ENCODE measurements around the gene PRR7. TPM values are rescaled to one million over a fixed set of nuclear protein-coding genes. Genes with fewer than 3 reads are reported as not detected.

PRR7 gene
- total and polyA plus RNA-seq, 2 experiments from 2014 or later: 7.6 to 9.7 TPM

GRCh38 chr5:177472460-177473442, 26.1 kb downstream of the PRR7 start:
- DNase-seq (ENCODE audit: low spot score) (peak; percentile 62), ATAC-seq (peak; percentile 8)
- TF ChIP-seq ZNF114 (CRISPR knock-in tag; IDR thresholded peaks at IDR 0.05) (no peak), POLR2AphosphoS5 (IDR thresholded peaks at IDR 0.05; ENCODE audit: low read depth) (peak; percentile 49)
- peaks cover 37% of the 10 kb centered on the region for H4K20me1 ChIP-seq (replicated peaks; ENCODE audit: insufficient read depth)
- H3K4me2 ChIP-seq: peak overlapping the region; percentile 92
- no peak overlapping the region for H2AFZ ChIP-seq
- H3K36me3 ChIP-seq (ENCODE audit: insufficient read depth): peaks cover 15% of the 10 kb centered on the region; the same call in 1 of the 2 replicates
- Mint-ChIP-seq H3K27me3 (ENCODE audit: insufficient read depth, low read depth, poor library complexity) (peaks cover 30% of the 10 kb centered on the region), H3K36me3 (ENCODE audit: low read depth) (peaks cover 43% of the 10 kb centered on the region), H3K27ac (peak overlapping the region; percentile 92), H3K4me3 (peak overlapping the region; percentile 83), H3K9me3 (no peaks in the 10 kb centered on the region), H3K4me1 (peaks cover 59% of the 10 kb centered on the region)
- peaks cover 50% of the 10 kb centered on the region for H3K79me2 ChIP-seq (replicated peaks; ENCODE audit: insufficient read depth)
- H3K27ac ChIP-seq (ENCODE audit: low read depth): peak overlapping the region; percentile 55; the same call in 1 of the 2 replicates
- H3K27me3 ChIP-seq (ENCODE audit: insufficient read depth): no peaks in the 10 kb centered on the region
- no peaks in the 10 kb centered on the region for H3K9me2 ChIP-seq (ENCODE audit: insufficient read depth)
- peaks cover 54% of the 10 kb centered on the region for H3K4me1 ChIP-seq (ENCODE audit: insufficient read depth)
- H3F3A ChIP-seq (replicated peaks; ENCODE audit: low read depth): peaks cover 35% of the 10 kb centered on the region
- H3K4me3 ChIP-seq: peak overlapping the region; percentile 97

GRCh38 chr5:177473443-177474001, 26.9 kb downstream of the PRR7 start, which contains the start of gene DBN1:
DBN1 (minus strand) TSS chr5:177473634; CDS start chr5:177473521, 113 bp downstream.
- Histone ChIP-seq H3K27ac (ENCODE audit: low read depth) (no peak within 1 kb of the TSS), H3K4me1 (ENCODE audit: insufficient read depth) (peaks cover 54% of the 10 kb centered on the region), H3K27me3 (ENCODE audit: insufficient read depth) (no peaks in the 10 kb centered on the region), H3F3A (replicated peaks; ENCODE audit: low read depth) (peaks cover 31% of the 10 kb centered on the region), H3K9me2 (ENCODE audit: insufficient read depth) (no peaks in the 10 kb centered on the region), H3K36me3 (ENCODE audit: insufficient read depth) (peaks cover 8% of the 10 kb centered on the region; the same call in 1 of the 2 replicates), H3K79me2 (replicated peaks; ENCODE audit: insufficient read depth) (peaks cover 44% of the 10 kb centered on the region), H4K20me1 (replicated peaks; ENCODE audit: insufficient read depth) (peaks cover 35% of the 10 kb centered on the region), H3K4me2 (peak within 1 kb of the TSS; percentile 92), H2AFZ (peak within 1 kb of the TSS; percentile 43; the same call in 1 of the 2 replicates), H3K4me3 (peak within 1 kb of the TSS; percentile 97)
- H3K27ac Mint-ChIP-seq: peak within 1 kb of the TSS; percentile 92
- H3K4me1 Mint-ChIP-seq: peaks cover 65% of the 10 kb centered on the region
- peaks cover 28% of the 10 kb centered on the region for H3K27me3 Mint-ChIP-seq (ENCODE audit: insufficient read depth, low read depth, poor library complexity)
- ATAC-seq (peak; percentile 26), DNase-seq (ENCODE audit: low spot score) (peak; percentile 80)
- no peaks in the 10 kb centered on the region for H3K9me3 Mint-ChIP-seq
- peak within 1 kb of the TSS; percentile 83 for H3K4me3 Mint-ChIP-seq
- H3K36me3 Mint-ChIP-seq (ENCODE audit: low read depth): peaks cover 36% of the 10 kb centered on the region
- no peak for TF ChIP-seq STAT1 (IDR thresholded peaks at IDR 0.05; ENCODE audit: unreplicated experiment)
- peak; percentile 74 for TF ChIP-seq POLR2AphosphoS5 (IDR thresholded peaks at IDR 0.05; ENCODE audit: low read depth)

GRCh38 chr5:177474002-177474476, 27.4 kb downstream of the PRR7 start:
- peaks cover 63% of the 10 kb centered on the region for H3K4me1 Mint-ChIP-seq
- Histone ChIP-seq H3K79me2 (replicated peaks; ENCODE audit: insufficient read depth) (peaks cover 39% of the 10 kb centered on the region), H3K27ac (ENCODE audit: low read depth) (no peak overlapping the region), H3K4me2 (peak overlapping the region; percentile 73), H3K4me3 (peak overlapping the region; percentile 44), H3F3A (replicated peaks; ENCODE audit: low read depth) (peaks cover 31% of the 10 kb centered on the region), H2AFZ (peak overlapping the region; percentile 43; the same call in 1 of the 2 replicates), H3K27me3 (ENCODE audit: insufficient read depth) (no peaks in the 10 kb centered on the region), H3K36me3 (ENCODE audit: insufficient read depth) (0 out of 2 replicates have a peak, but pooled peaks cover 8% of the 10 kb centered on the region), H3K4me1 (ENCODE audit: insufficient read depth) (peaks cover 53% of the 10 kb centered on the region), H4K20me1 (replicated peaks; ENCODE audit: insufficient read depth) (peaks cover 30% of the 10 kb centered on the region), H3K9me2 (ENCODE audit: insufficient read depth) (no peaks in the 10 kb centered on the region)
- H3K27ac Mint-ChIP-seq: peak overlapping the region; percentile 61
- ATAC-seq (no peak; the same call in 1 of the 3 replicates), DNase-seq (ENCODE audit: low spot score) (no peak)
- H3K9me3 Mint-ChIP-seq: no peaks in the 10 kb centered on the region
- TF ChIP-seq CTCF (conservative IDR thresholded peaks at IDR 0.05; ENCODE audit: low read depth in 2 of 2) (no peak), STAT1 (IDR thresholded peaks at IDR 0.05; ENCODE audit: unreplicated experiment) (no peak), JUNB (IDR thresholded peaks at IDR 0.05; ENCODE audit: unreplicated experiment) (no peak), CREB1 (CRISPR knock-in tag; IDR thresholded peaks at IDR 0.05; ENCODE audit: low read depth) (no peak), ETS1 (IDR thresholded peaks at IDR 0.05) (no peak)
- H3K36me3 Mint-ChIP-seq (ENCODE audit: low read depth): peaks cover 33% of the 10 kb centered on the region
- H3K27me3 Mint-ChIP-seq (ENCODE audit: insufficient read depth, low read depth, poor library complexity): peaks cover 30% of the 10 kb centered on the region
- H3K4me3 Mint-ChIP-seq: peak overlapping the region; percentile 60

Measured in GM23338 (cell line).